AG08396 (cell line): ENCODE measurements around the gene CDH23.

Experiments
- DNase-seq: peaks from one replicate; pipeline ENCODE4 v3.0.0; 2012; ENCODE audit warnings: low spot score, mixed read lengths

Gene CDH23

GRCh38 chr10:71711052-71711623, 314.4 kb downstream of the CDH23 start:
- no peak for DNase-seq

GRCh38 chr10:71712170-71712569, 315.4 kb downstream of the CDH23 start:
- no peak for DNase-seq

- no peak for DNase-seq
Measured at GRCh38 chr10:71712572-71713134, 315.9 kb downstream of the CDH23 start.

- DNase-seq = peak; percentile 94
Measured at GRCh38 chr10:71713135-71714030, 316.7 kb downstream of the CDH23 start.

- DNase-seq = no peak
Measured at GRCh38 chr10:71714031-71714410, 317.3 kb downstream of the CDH23 start.

- DNase-seq = no peak
Measured at GRCh38 chr10:71714592-71714991, 317.9 kb downstream of the CDH23 start.

GRCh38 chr10:71715026-71715425, 318.3 kb downstream of the CDH23 start:
- DNase-seq = no peak

GRCh38 chr10:71715860-71716259, 319.1 kb downstream of the CDH23 start:
- no peak for DNase-seq

- no peak for DNase-seq
Measured at GRCh38 chr10:71716426-71716825, 319.7 kb downstream of the CDH23 start.

GRCh38 chr10:71717056-71717455, 320.3 kb downstream of the CDH23 start:
- DNase-seq = no peak

GRCh38 chr10:71717551-71717951, 320.8 kb downstream of the CDH23 start:
- no peak for DNase-seq

GRCh38 chr10:71718165-71718698, 321.5 kb downstream of the CDH23 start:
- no peak for DNase-seq

- peak; percentile 65 for DNase-seq
Measured at GRCh38 chr10:71719042-71719441, 322.3 kb downstream of the CDH23 start.

GRCh38 chr10:71719464-71720201, 322.9 kb downstream of the CDH23 start, which contains the start of gene C10orf105:
C10orf105 (minus strand) TSS chr10:71719778; CDS start chr10:71716337, 3,441 bp downstream.
- DNase-seq = no peak

GRCh38 chr10:71720288-71720687, 323.6 kb downstream of the CDH23 start:
- no peak for DNase-seq

GRCh38 chr10:71721313-71721712, 324.6 kb downstream of the CDH23 start:
- DNase-seq = no peak

GRCh38 chr10:71722849-71723248, 326.1 kb downstream of the CDH23 start:
- DNase-seq = no peak

- DNase-seq = no peak
Measured at GRCh38 chr10:71723311-71723710, 326.6 kb downstream of the CDH23 start.

- no peak for DNase-seq
Measured at GRCh38 chr10:71724539-71724938, 327.8 kb downstream of the CDH23 start.

- DNase-seq = no peak
Measured at GRCh38 chr10:71725249-71725648, 328.5 kb downstream of the CDH23 start.

- peak; percentile 61 for DNase-seq
Measured at GRCh38 chr10:71725998-71726579, 329.4 kb downstream of the CDH23 start.
